HepG2 (cell line): Measurements from ENCODE around the gene PDE9A. TPM values are rescaled to one million over a fixed set of nuclear protein-coding genes. Genes with fewer than 3 reads are reported as not detected.

Source experiments
- ATAC-seq: fragments of 200-7000 bp; cut with Tn5 transposase; 3 replicates; pipeline ENCODE4 v1.9.1; 2020; ENCODE audit warnings: mild to moderate bottlenecking, moderate library complexity
- BruUV-seq: library from RNA; stranded (reverse); fragments of 400-500 nt; replicated peaks from 2 replicates; lab custom pipeline; 2021; lab: Mats Ljungman, UMichigan
- CTCF ChIA-PET: fragments of 300-600 bp; formaldehyde crosslinking; extraction: SDS; loops from one replicate; lab custom pipeline; 2021; ENCODE audit warnings: low total read pairs, inconsistent platforms, low intra/inter-chr PET ratio; lab: Yijun Ruan, JAX
- POLR2A ChIA-PET: fragments of 350-600 bp; sonication (Branson Sonifier 250); formaldehyde crosslinking; loops from one replicate; lab custom pipeline; 2020; ENCODE audit warnings: antibody characterized with exemption, inconsistent platforms; lab: Yijun Ruan, JAX
- DNase-seq: peaks from one replicate; pipeline ENCODE4 v3.0.0-alpha.2; 2015; ENCODE audit warnings: low spot score
- FAIRE-seq: peaks from 3 replicates; lab custom pipeline; 2011; peaks lifted over from hg19 to GRCh38; lab: Jason Lieb, UNC
- H2AFZ ChIP-seq: one replicate; pipeline ENCODE4 v1.6.1; 2011; ENCODE audit warnings: low read length, inconsistent platforms
- H3K27ac ChIP-seq: fragments of 300-600 bp; 3 replicates; pipeline ENCODE4 v1.8.0; 2011; ENCODE audit warnings: mixed run types, mild to moderate bottlenecking, mixed read lengths, low read length, inconsistent platforms; ENCODE audit not compliant: insufficient read depth; ENCODE audit errors: extremely low read length
- H3K27me3 ChIP-seq, 2 experiments: fragments of 200-600 bp in 1 of 2; 2 replicates in 1 of 2; 3 replicates in 1 of 2; pipeline versions ENCODE4 v1.6.0 to v1.8.0; 2011; ENCODE audit warnings: low read length in 2 of 2, mild to moderate bottlenecking in 2 of 2, moderate library complexity in 2 of 2, inconsistent platforms in 1 of 2; ENCODE audit not compliant: insufficient read depth in 2 of 2, control insufficient read depth in 1 of 2
- H3K36me3 ChIP-seq, 2 experiments: fragments of 200-600 bp in 1 of 2; replicated peaks in 1 of 2; 2 replicates in 1 of 2; 3 replicates in 1 of 2; pipeline versions ENCODE4 v1.5.1 to v1.8.0; 2011; ENCODE audit warnings: low read length in 2 of 2, inconsistent platforms in 1 of 2; ENCODE audit not compliant: insufficient read depth in 2 of 2, control insufficient read depth in 1 of 2
- H3K4me1 ChIP-seq: 2 replicates; pipeline ENCODE4 v1.5.1; 2012; ENCODE audit warnings: low read length, inconsistent platforms; ENCODE audit not compliant: insufficient read depth
- H3K4me2 ChIP-seq: 2 replicates; pipeline ENCODE4 v1.6.0; 2011; ENCODE audit warnings: low read depth, low read length, inconsistent platforms
- H3K4me3 ChIP-seq, 3 experiments: fragments of 200-600 bp in 1 of 3; sonication (generic), shearing (Covaris generic) in 1 of 3; replicated peaks in 1 of 3; 2 replicates each; pipeline ENCODE4 v1.5.1; 2011 to 2016; ENCODE audit warnings: low read length in 3 of 3, inconsistent platforms in 2 of 3, low read depth in 2 of 3, mild to moderate bottlenecking in 2 of 3, control low read depth in 1 of 3, mixed read lengths in 1 of 3; ENCODE audit not compliant: insufficient read depth in 1 of 3
- H3K79me2 ChIP-seq: one replicate; pipeline ENCODE4 v1.6.1; 2011; ENCODE audit warnings: low read length, inconsistent platforms; ENCODE audit not compliant: insufficient read depth
- H3K9ac ChIP-seq: 2 replicates; pipeline ENCODE4 v1.6.0; 2011; ENCODE audit warnings: mild to moderate bottlenecking, low read depth, low read length, inconsistent platforms; ENCODE audit not compliant: insufficient read depth
- H3K9me3 ChIP-seq: 2 replicates; pipeline ENCODE4 v1.5.1; 2012; ENCODE audit warnings: mild to moderate bottlenecking, low read length
- H4K20me1 ChIP-seq: 2 replicates; pipeline ENCODE4 v1.6.0; 2011; ENCODE audit warnings: inconsistent platforms, mild to moderate bottlenecking, low read length, moderate library complexity; ENCODE audit not compliant: insufficient read depth
- BCL6 ChIP-seq: IDR thresholded peaks from 2 replicates; pipeline ENCODE4 v1.6.1; 2016; ENCODE audit warnings: missing genetic modification reagents, missing compliant biosample characterization
- CEBPB ChIP-seq: IDR thresholded peaks from 2 replicates; pipeline ENCODE4 v1.6.1; 2011; ENCODE audit warnings: low read depth, low read length, improper control_type of control experiment, borderline replicate concordance
- CEBPG ChIP-seq: IDR thresholded peaks from 2 replicates; pipeline ENCODE4 v1.6.1; 2016
- CTCF ChIP-seq: sonication (generic); formaldehyde crosslinking; IDR thresholded peaks from 2 replicates; pipeline ENCODE4 v1.5.0; 2020; ENCODE audit warnings: mild to moderate bottlenecking, missing genetic modification reagents, moderate library complexity
- GATAD2A ChIP-seq: IDR thresholded peaks from 2 replicates; pipeline ENCODE4 v1.6.1; 2016
- KAT8 ChIP-seq: IDR thresholded peaks from 2 replicates; pipeline ENCODE4 v1.6.1; 2016; ENCODE audit warnings: missing genetic modification reagents, missing compliant biosample characterization
- MED1 ChIP-seq: sonication (generic); formaldehyde crosslinking; IDR thresholded peaks from 2 replicates; pipeline ENCODE4 v1.4.0; 2020; ENCODE audit warnings: missing genetic modification reagents
- NR2F6 ChIP-seq, 2 experiments: IDR thresholded peaks; 2 replicates each; pipeline ENCODE4 v1.6.1; 2016; ENCODE audit warnings: antibody characterized with exemption in 1 of 2, mild to moderate bottlenecking in 1 of 2
- RARA ChIP-seq: IDR thresholded peaks from 2 replicates; pipeline ENCODE4 v1.6.1; 2016; ENCODE audit warnings: missing genetic modification reagents, missing compliant biosample characterization
- RXRA ChIP-seq: sonication (generic); formaldehyde crosslinking; IDR thresholded peaks from 2 replicates; pipeline ENCODE4 v1.5.1; 2020; ENCODE audit warnings: missing genetic modification reagents
- RXRB ChIP-seq: IDR thresholded peaks from 2 replicates; pipeline ENCODE4 v1.6.1; 2016; ENCODE audit warnings: borderline replicate concordance, missing genetic modification reagents, missing compliant biosample characterization
- SKI ChIP-seq: fragments of 450-650 bp; IDR thresholded peaks from one replicate; pipeline ENCODE4 v1.6.1; 2018; ENCODE audit warnings: mild to moderate bottlenecking; ENCODE audit not compliant: partially characterized antibody
- ZFP91 ChIP-seq: sonication (generic); formaldehyde crosslinking; IDR thresholded peaks from 2 replicates; pipeline ENCODE4 v1.9.0; 2022; ENCODE audit warnings: missing genetic modification reagents, mild to moderate bottlenecking, borderline replicate concordance
- ZNF333 ChIP-seq: sonication (generic); formaldehyde crosslinking; IDR thresholded peaks from 2 replicates; pipeline ENCODE4 v1.4.0; 2020; ENCODE audit warnings: mild to moderate bottlenecking, missing genetic modification reagents, borderline replicate concordance
- ZNF589 ChIP-seq: sonication (generic); formaldehyde crosslinking; conservative IDR thresholded peaks from 2 replicates; pipeline ENCODE4 v1.8.0; 2022; ENCODE audit warnings: mild to moderate bottlenecking, moderate library complexity, missing genetic modification reagents
- ZNF614 ChIP-seq: IDR thresholded peaks from 2 replicates; pipeline ENCODE4 v1.6.1; 2018; ENCODE audit warnings: missing biosample characterization, missing genetic modification reagents, inconsistent platforms, borderline replicate concordance
- WGBS: methylation state at CpG from one replicate; pipeline ENCODE4 v1.1.6; 2017; ENCODE audit warnings: low lambda C conversion rate; 5-methylcytosine and 5-hydroxymethylcytosine counted together
- in situ Hi-C: cut with HindIII; loops from 2 replicates; pipeline ENCODE4 v1.10.0; 2017; ENCODE audit warnings: low pct_unique_long_range_greater_than_20kb; ENCODE audit not compliant: extremely low pct_ligation_motif_present
- intact Hi-C: fragments of 100-400 bp; cut with micrococcal nuclease; formaldehyde crosslinking; loops from one replicate; pipeline ENCODE4 v1.10.0; 2022; ENCODE audit not compliant: unreplicated experiment
- polyA plus RNA-seq, 8 experiments: library from polyadenylated mRNA; depleted of rRNA in 3 of 8; stranded (reverse) in 7 of 8; unstranded in 1 of 8; fragments of >200 nt; fragmentation: Illumina TruSeq in 4 of 8; extraction: Trizol in 4 of 8; gene quantifications; 2 replicates each; pipeline versions ENCODE4 v1.2.1 to v1.2.3, GENCODE V29; 2011 to 2016; ENCODE audit warnings: low read depth in 4 of 8, missing spikeins in 1 of 8, mixed read lengths in 1 of 8; ENCODE audit not compliant: insufficient read depth in 1 of 8
- total RNA-seq, 5 experiments: library from RNA; depleted of rRNA; stranded (reverse); fragments of >200 nt; fragmentation: Illumina TruSeq; extraction: Trizol; gene quantifications; 2 replicates each; pipeline ENCODE4 v1.2.3, GENCODE V29; 2016; ENCODE audit warnings: low read depth in 1 of 5

PDE9A gene
- total and polyA plus RNA-seq, 2 of the 13 experiments (the other 11 are each of a cell fraction or from before 2014, with no cell fraction given) = 4.6 to 19.7 TPM

GRCh38 chr21:42721341-42721824 lies 68.0 kb downstream of the PDE9A start:
- Histone ChIP-seq H3K27me3 (no peaks in the 10 kb centered on the region), H4K20me1 (no peaks in the 10 kb centered on the region), H3K4me3 (no peak overlapping the region), H3K27ac (no peak overlapping the region), H3K4me2 (no peak overlapping the region; the same call in 1 of the 2 replicates), H3K9ac (no peak overlapping the region), H3K9me3 (no peaks in the 10 kb centered on the region), H3K36me3 (no peaks in the 10 kb centered on the region; a peak in 1 of 5 replicates), H3K79me2 (no peaks in the 10 kb centered on the region), H2AFZ (no peak overlapping the region), H3K4me1 (peaks cover 75% of the 10 kb centered on the region)
- intact Hi-C loops = no loop called here
- CTCF ChIA-PET = no interaction called here
- peak; percentile 30 for DNase-seq
- no peak; the same call in 1 of the 3 replicates for ATAC-seq
- POLR2A ChIA-PET = no interaction called here
- TF ChIP-seq CEBPG (CRISPR knock-in tag) (peak; percentile 70), ZNF333 (CRISPR knock-in tag) (no peak), GATAD2A (CRISPR knock-in tag) (peak; percentile 16; the same call in 1 of the 2 replicates), KAT8 (no peak), CEBPB (0 out of 2 replicates have a peak, but pooled peaks have one; percentile 16), ZNF589 (CRISPR knock-in tag) (no peak), ZNF614 (CRISPR knock-in tag) (no peak), SKI (peak; percentile 27), MED1 (CRISPR knock-in tag) (0 out of 2 replicates have a peak, but pooled peaks have one; percentile 6), RXRB (peak; percentile 66), RXRA (CRISPR knock-in tag) (peak; percentile 58; the same call in 1 of the 2 replicates), ZFP91 (CRISPR knock-in tag) (peak; percentile 34; the same call in 1 of the 2 replicates), NR2F6 (IDR thresholded peaks at IDR 0.05) (no peak), NR2F6 (CRISPR knock-in tag; IDR thresholded peaks at IDR 0.05) (peak; percentile 52; the same call in 1 of the 2 replicates), CTCF (CRISPR knock-in tag) (0 out of 2 replicates have a peak, but pooled peaks have one; percentile 6), RARA (peak; percentile 96), BCL6 (CRISPR knock-in tag) (peak; percentile 43; the same call in 1 of the 2 replicates)
- BruUV-seq = no TSS peak
- WGBS = 40% methylated on average over 6 of the region's 6 CpGs
- peak; percentile 48 for FAIRE-seq
- in situ Hi-C loops = no loop called here
